Activated T-helper 1 cell treated with Interleukin-2 at 50 U/mL for 16 hours (primary cell): Measurements from ENCODE around the gene CRPPA.
"Not testable (repeated sequence)": the region's sequence is repeated elsewhere in the genome, so short reads cannot be mapped to it uniquely, and the experiment has no call there.

ENCODE experiments used
- DNase-seq: peaks from one replicate; pipeline ENCODE4 v3.0.0-alpha.2; 2020; ENCODE audit warnings: low read depth

The CRPPA gene

GRCh38 chr7:16421333-16422102 lies at the start of gene CRPPA:
TSS of gene CRPPA (minus strand) at chr7:16421538. CDS start at chr7:16421322, 216 bp downstream.
- peak; percentile 17 for DNase-seq

GRCh38 chr7:16465469-16466361 lies 44.4 kb upstream of the CRPPA start, which contains the start of gene SOSTDC1:
TSS of gene SOSTDC1 (minus strand) at chr7:16465738. CDS start at chr7:16465668, 70 bp downstream.
- DNase-seq = no peak

DNA sequence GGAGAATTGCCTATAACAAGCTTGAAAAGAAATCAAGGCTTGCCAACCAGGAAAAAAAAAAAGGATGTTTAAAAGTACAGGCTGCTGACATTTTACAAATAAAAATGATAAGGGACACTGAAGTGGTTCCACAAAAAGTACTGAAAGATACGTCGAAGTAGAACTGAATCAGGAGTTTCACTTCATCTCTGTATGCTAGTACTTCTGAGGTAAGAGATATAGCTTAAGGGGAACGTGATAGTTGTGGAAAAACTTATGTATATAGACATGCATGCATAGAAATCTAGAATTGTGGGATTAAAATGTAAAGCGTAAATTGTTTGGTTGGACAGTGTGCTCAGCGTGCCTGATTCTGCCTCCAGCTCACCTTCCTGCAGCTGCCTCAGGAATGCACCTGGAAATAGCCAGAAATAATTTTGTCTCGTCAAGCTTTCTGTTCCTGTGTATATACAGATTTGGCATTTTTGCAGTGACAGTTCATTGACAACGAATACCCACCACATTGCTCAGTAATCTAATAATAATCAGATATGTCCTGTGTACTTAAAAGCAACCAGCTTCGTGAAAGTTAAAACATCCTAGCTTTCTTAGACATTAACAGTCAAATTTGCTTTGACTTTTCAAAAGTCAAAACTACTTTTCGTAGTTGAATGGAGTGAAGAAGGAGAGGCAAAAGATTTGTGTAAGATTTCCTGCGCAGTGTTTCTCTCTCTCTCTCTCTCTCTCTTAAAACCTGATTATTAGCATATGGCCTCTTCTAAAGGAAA lies 42.8 kb upstream of the CRPPA start:
- DNase-seq = no peak

DNA sequence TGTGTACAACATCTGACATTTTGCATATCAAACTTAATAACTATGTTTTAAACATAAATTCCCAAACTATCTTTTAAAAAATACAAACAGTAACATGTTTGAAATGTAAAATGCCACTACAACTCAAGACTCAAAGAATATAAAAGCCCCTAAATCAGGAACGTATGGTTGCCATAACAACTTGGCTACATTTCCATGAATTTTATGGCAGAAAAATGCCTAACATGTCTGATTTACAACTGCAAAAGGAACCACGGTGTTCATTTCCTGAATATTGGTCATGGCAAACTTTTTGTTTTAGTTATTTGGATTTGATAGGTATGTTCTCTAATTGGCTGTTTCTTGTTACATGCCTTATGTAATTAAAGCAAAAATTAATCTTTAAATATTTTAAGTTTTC lies 42.2 kb upstream of the CRPPA start:
- DNase-seq = no peak

GRCh38 chr7:16462431-16462889 lies 41.1 kb upstream of the CRPPA start:
- no peak for DNase-seq

DNA sequence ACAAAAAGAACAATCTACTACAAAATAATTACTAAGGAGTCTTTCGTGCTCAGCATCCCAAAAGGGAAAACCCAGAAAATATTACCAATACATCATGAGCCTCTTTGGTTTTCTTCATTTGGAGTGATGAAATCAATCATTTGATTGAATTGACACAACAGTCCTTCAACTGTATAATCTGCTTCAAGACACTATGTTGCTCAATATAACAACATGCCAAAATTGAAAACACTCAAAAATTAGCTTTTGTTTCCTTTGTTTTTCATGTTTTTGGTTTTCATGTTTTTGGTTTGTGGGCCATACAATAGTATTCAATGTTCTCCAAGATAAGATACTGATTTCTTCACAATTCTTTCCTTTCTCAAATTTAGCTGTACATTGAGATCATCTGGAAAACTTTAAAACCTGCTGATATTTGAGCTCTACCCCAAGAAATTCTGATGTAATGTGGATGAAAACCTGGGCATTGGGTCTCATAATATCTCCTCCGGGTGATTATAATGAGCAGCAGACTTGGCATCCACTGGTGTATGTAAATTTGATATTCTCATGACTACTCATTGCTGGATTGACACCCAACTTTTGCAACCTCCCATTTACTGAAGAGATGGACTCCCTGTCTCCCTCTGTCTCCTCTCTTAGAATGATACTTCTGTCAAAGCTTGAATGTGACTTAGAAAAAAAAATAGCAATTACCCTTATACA lies 39.6 kb upstream of the CRPPA start:
- DNase-seq = no peak

DNA sequence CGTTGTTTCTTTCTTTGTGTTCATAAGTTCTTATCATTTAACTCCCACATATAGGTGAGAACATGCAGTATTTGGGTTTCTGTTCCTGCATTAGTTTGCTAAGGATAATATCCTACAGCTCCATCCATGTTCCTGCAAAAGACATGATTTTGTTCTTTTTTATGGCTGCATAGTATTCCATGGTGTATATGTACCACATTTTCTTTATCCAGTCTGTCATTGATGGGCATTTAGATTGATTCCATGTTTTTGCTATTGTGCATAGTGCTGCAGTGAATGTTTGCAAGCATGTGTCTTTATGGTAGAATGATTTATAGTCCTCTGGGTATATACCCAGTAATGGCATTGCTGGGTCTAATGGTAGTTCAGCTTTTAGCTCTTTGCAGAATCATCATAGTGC lies 35.0 kb upstream of the CRPPA start:
- not testable (repeated sequence) for DNase-seq

DNA sequence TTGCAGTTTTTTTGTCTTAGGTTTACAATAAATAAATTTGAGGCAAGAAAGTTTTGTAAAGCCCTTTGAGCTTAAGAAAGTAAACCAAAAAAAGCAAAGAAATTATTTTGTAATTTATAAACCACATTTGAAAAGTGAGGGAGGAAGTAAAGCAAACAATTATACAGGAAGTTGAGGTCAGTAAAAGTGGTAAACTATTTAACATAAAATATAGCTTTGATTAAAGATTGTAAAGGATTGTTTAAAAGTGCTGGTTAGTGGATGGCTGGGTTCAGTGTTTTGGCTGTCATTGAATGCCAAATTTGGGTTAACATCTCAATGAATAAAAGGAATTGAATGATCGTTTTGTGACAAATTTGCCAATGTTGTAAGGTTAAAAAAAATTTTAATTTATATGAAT lies 34.3 kb upstream of the CRPPA start:
- no peak for DNase-seq

DNA sequence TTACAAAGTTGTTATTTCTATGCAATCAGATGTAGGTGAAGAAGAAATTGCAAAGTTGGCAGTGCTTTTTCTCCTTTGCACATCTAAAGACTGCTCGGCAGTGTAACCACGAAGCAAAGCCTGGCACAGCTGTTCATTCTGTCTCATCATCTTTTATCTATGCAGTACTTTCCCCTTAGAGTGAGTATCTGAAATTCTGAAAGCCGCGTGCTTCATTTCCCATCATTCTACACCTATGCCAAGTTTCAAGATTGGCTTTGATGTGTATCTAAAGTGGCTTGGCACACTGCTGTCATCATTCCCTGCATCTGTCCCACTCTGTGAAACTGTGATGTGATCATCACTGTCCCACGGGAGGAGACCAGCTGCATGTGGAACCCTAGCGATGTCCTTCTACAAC lies 29.0 kb upstream of the CRPPA start:
- DNase-seq = no peak

GRCh38 chr7:16447876-16448275 lies 26.5 kb upstream of the CRPPA start:
- no peak for DNase-seq

GRCh38 chr7:16446508-16446907 lies 25.2 kb upstream of the CRPPA start:
- DNase-seq = no peak

DNA sequence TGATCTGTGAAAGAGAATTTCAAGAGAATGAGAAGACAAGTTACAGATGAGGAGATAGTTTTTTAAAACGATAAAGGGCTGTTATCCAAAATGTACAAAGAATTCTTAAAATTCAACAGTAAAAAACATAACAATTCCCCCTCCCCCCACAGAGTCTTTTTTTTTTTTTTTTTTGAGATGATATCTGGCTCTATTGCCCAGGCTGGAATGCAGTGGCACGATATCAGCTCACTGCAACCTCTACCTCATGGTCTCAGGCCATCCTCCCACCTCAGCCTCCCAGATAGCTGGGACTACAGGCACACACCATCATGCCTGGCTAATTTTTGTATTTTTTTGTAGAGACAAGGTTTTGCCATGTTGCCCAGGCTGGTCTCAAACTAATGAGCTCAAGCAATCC lies 22.5 kb upstream of the CRPPA start:
- not testable (repeated sequence) for DNase-seq

GRCh38 chr7:16438988-16439387 lies 17.6 kb upstream of the CRPPA start:
- no peak for DNase-seq

DNA sequence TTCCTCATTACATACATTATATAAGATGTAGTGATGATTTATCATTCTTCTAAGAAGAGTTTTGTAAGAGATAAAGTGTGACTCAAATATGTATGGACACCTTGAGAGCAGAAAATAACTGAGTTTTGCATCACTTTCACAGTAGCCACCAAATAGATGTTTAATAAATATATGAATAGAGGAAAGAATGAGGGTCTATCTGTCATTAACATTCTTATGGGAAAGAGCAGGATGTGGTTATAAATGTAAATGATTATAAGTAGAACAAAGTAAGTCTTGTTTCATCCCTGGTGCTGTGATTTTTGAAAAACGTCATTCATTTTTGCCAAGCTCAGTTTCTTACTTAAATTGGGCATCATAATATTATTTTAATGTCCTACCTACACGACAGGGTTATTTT lies 15.0 kb upstream of the CRPPA start:
- DNase-seq = no peak

DNA sequence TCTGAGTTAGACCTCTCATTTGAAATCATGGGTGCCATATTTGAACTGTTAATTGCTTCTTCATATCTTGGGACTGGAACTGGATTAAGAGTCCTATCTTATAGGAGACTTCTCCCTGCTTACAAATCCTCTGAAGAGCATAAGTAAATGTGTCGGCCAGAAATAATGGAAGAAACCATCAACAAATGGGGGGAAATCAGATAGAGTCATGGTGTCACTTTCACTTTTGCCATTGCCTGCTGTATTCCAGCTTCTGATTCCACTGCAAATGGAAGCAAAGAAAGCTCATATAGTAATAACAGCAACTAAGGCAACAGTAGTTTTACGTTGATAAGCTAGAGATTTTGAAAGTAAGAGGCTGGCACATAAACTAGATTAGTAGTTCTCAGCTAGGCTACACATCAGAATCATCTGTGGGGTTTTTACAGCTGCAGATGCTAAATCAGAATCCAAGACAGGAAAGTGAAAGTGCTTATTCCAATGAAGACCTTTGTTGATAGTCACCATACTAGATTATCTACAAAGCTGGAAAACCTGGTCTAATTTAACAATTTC lies 12.3 kb upstream of the CRPPA start:
- DNase-seq = no peak

DNA sequence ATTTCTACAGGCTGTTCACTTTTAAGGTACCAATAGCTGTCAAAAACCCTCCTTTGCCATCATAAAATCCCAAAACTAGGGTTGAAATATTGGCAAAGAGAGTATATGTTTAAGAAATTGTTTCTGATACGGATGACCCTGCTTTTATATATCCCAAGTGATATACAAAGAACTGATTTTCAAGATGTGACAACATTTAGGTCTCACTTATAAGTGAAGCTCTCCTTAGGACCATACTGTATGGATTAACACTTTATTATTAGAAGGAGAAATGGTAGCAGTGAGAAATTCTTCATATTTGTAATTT lies 11.0 kb upstream of the CRPPA start:
- no peak for DNase-seq

GRCh38 chr7:16431646-16432424 lies 10.5 kb upstream of the CRPPA start:
- DNase-seq = no peak

GRCh38 chr7:16430133-16430532 lies 8.8 kb upstream of the CRPPA start:
- DNase-seq = no peak

DNA sequence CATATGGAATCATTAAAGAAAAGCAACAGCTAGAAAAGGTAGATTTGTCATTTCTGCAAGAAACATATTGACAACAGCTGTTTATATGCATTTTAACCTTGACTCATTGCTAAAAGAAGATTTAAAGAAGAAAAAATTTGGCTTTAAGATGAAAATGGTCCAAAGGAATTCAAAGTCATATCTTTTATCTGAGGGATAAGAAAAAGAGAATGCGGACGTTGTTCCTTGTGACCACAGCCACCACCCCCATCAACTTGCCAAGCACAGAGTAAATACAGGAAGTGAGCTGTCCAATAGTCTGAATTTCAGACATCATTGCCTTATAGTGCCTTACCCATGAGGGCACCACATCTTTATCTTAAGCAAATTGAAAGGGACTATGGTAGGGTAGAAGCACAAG lies 7.3 kb upstream of the CRPPA start:
- DNase-seq = no peak

- DNase-seq = no peak
Observed at GRCh38 chr7:16428182-16428581, 6.8 kb upstream of the CRPPA start.

GRCh38 chr7:16423761-16424160 lies 2.4 kb upstream of the CRPPA start:
- DNase-seq = no peak
